GM23338 (cell line): ENCODE data around the gene EZH1. TPM values are rescaled to one million over a fixed set of nuclear protein-coding genes. Genes with fewer than 3 reads are reported as not detected.

Source experiments
- ATAC-seq: fragments of 200-7000 bp; cut with Tn5 transposase; 3 replicates; pipeline ENCODE4 v1.9.1; 2020
- DNase-seq: peaks from one replicate; pipeline ENCODE4 v3.0.0-alpha.2; 2015; ENCODE audit warnings: low spot score
- H2AFZ ChIP-seq: fragments of 200-600 bp; sonication (generic); 2 replicates; pipeline ENCODE4 v1.8.0; 2016; ENCODE audit warnings: antibody characterized with exemption, mild to moderate bottlenecking, moderate library complexity
- H3F3A ChIP-seq: fragments of 200-600 bp; sonication (generic); replicated peaks from 2 replicates; pipeline ENCODE4 v1.8.0; 2017; ENCODE audit warnings: antibody characterized with exemption, mixed run types, low read depth
- H3K27ac ChIP-seq: fragments of 200-600 bp; sonication (generic); 2 replicates; pipeline ENCODE4 v1.6.1; 2016; ENCODE audit warnings: low read depth
- H3K27me3 ChIP-seq: fragments of 200-600 bp; sonication (generic); 2 replicates; pipeline ENCODE4 v1.8.0; 2016; ENCODE audit warnings: mild to moderate bottlenecking, mixed run types, moderate library complexity; ENCODE audit not compliant: insufficient read depth
- H3K36me3 ChIP-seq: fragments of 200-600 bp; sonication (generic); 2 replicates; pipeline ENCODE4 v1.8.0; 2016; ENCODE audit warnings: mild to moderate bottlenecking; ENCODE audit not compliant: insufficient read depth
- H3K4me1 ChIP-seq: fragments of 200-600 bp; sonication (generic); 2 replicates; pipeline ENCODE4 v1.8.0; 2016; ENCODE audit warnings: mild to moderate bottlenecking, moderate library complexity; ENCODE audit not compliant: insufficient read depth
- H3K4me2 ChIP-seq: fragments of 200-600 bp; sonication (generic); 2 replicates; pipeline ENCODE4 v1.7.1; 2017; ENCODE audit warnings: mixed run types
- H3K4me3 ChIP-seq: fragments of 200-600 bp; sonication (generic); 2 replicates; pipeline ENCODE4 v1.6.1; 2016; ENCODE audit warnings: mixed run types
- H3K79me2 ChIP-seq: fragments of 200-600 bp; sonication (generic); replicated peaks from 2 replicates; pipeline ENCODE4 v1.8.0; 2017; ENCODE audit warnings: mild to moderate bottlenecking; ENCODE audit not compliant: insufficient read depth
- H3K9me2 ChIP-seq: fragments of 200-600 bp; sonication (generic); 2 replicates; pipeline ENCODE4 v1.8.0; 2017; ENCODE audit not compliant: insufficient read depth
- H4K20me1 ChIP-seq: fragments of 200-600 bp; sonication (generic); replicated peaks from 2 replicates; pipeline ENCODE4 v1.8.0; 2017; ENCODE audit warnings: mild to moderate bottlenecking; ENCODE audit not compliant: insufficient read depth
- H3K27ac Mint-ChIP-seq: 2 replicates; pipeline ENCODE4 v1.8.0; 2020; ENCODE audit warnings: inconsistent platforms, mild to moderate bottlenecking, moderate library complexity, mixed read lengths
- H3K27me3 Mint-ChIP-seq: 3 replicates; pipeline ENCODE4 v1.8.0; 2022; ENCODE audit warnings: low read depth, mild to moderate bottlenecking, moderate library complexity, mixed read lengths, inconsistent platforms; ENCODE audit not compliant: insufficient read depth, poor library complexity
- H3K36me3 Mint-ChIP-seq: 3 replicates; pipeline ENCODE4 v1.8.0; 2021; ENCODE audit warnings: low read depth, mild to moderate bottlenecking, inconsistent platforms, moderate library complexity, mixed read lengths
- H3K4me1 Mint-ChIP-seq: 3 replicates; pipeline ENCODE4 v1.8.0; 2020; ENCODE audit warnings: mild to moderate bottlenecking, inconsistent platforms, mixed read lengths
- H3K4me3 Mint-ChIP-seq: 3 replicates; pipeline ENCODE4 v1.8.0; 2021; ENCODE audit warnings: moderate library complexity, mild to moderate bottlenecking, inconsistent platforms, mixed read lengths
- H3K9me3 Mint-ChIP-seq: 3 replicates; pipeline ENCODE4 v1.8.0; 2020; ENCODE audit warnings: moderate library complexity, mild to moderate bottlenecking, inconsistent platforms, mixed read lengths
- CREB1 ChIP-seq: fragments of 250-450 bp; sonication (Bioruptor Pico); IDR thresholded peaks from 2 replicates; pipeline ENCODE4 v1.5.0; 2020; ENCODE audit warnings: low read depth, mild to moderate bottlenecking, moderate library complexity
- EZH2 ChIP-seq: fragments of 200-600 bp; sonication (generic); IDR thresholded peaks from one replicate; pipeline ENCODE4 v1.8.0; 2017; ENCODE audit warnings: antibody characterized with exemption, mild to moderate bottlenecking, low read depth; ENCODE audit not compliant: unreplicated experiment
- EZH2phosphoT487 ChIP-seq: fragments of 200-600 bp; sonication (generic); IDR thresholded peaks from one replicate; pipeline ENCODE4 v1.8.1; 2018; ENCODE audit warnings: antibody characterized with exemption; ENCODE audit not compliant: unreplicated experiment
- JUNB ChIP-seq: IDR thresholded peaks from one replicate; pipeline ENCODE4 v1.6.1; 2016; ENCODE audit warnings: antibody characterized with exemption; ENCODE audit not compliant: unreplicated experiment
- NANOG ChIP-seq: IDR thresholded peaks from 2 replicates; pipeline ENCODE4 v1.6.1; 2016; ENCODE audit warnings: antibody characterized with exemption, borderline replicate concordance
- POLR2AphosphoS5 ChIP-seq: IDR thresholded peaks from 2 replicates; pipeline ENCODE4 v1.6.1; 2016; ENCODE audit warnings: antibody characterized with exemption, low read depth
- STAT1 ChIP-seq: IDR thresholded peaks from one replicate; pipeline ENCODE4 v1.6.1; 2016; ENCODE audit warnings: antibody characterized with exemption; ENCODE audit not compliant: unreplicated experiment
- ZNF114 ChIP-seq: fragments of 250-450 bp; sonication (Bioruptor Pico); IDR thresholded peaks from 2 replicates; pipeline ENCODE4 v1.5.0; 2020; ENCODE audit warnings: mild to moderate bottlenecking, moderate library complexity
- ZNF331 ChIP-seq: fragments of 250-450 bp; sonication (Bioruptor Pico); IDR thresholded peaks from 2 replicates; pipeline ENCODE4 v1.5.0; 2020; ENCODE audit warnings: low read depth, mild to moderate bottlenecking, moderate library complexity
- polyA plus RNA-seq: library from polyadenylated mRNA; unstranded; fragments of >200 nt; fragmentation: Nextera tagmentation; extraction: Ambion mirVana; gene quantifications from 2 replicates; pipeline ENCODE4 v1.2.1, GENCODE V29; 2016
- total RNA-seq: library from RNA; depleted of rRNA; stranded (reverse); fragments of >200 nt; shearing (Covaris generic); gene quantifications from 2 replicates; pipeline ENCODE4 v1.2.3, GENCODE V29; 2014
- TF ChIP-seq, protein P1 (sequence below): IDR thresholded peaks from one replicate; pipeline ENCODE4 v1.6.1; 2018; ENCODE audit warnings: antibody characterized with exemption; ENCODE audit not compliant: unreplicated experiment
- TF ChIP-seq, protein P2 (sequence below): IDR thresholded peaks from 2 replicates; pipeline ENCODE4 v1.6.1; 2016; ENCODE audit warnings: antibody characterized with exemption
- TF ChIP-seq, protein P3 (sequence below): fragments of 250-450 bp; sonication (Bioruptor Pico); IDR thresholded peaks from 2 replicates; pipeline ENCODE4 v1.5.0; 2020; ENCODE audit warnings: mild to moderate bottlenecking, moderate library complexity
- TF ChIP-seq, protein P4 (sequence below), 2 experiments: fragments of 200-600 bp in 1 of 2; sonication (generic) in 1 of 2; conservative IDR thresholded peaks; 2 replicates each; pipeline versions ENCODE4 v1.5.1 to v1.6.1; 2016 to 2017; ENCODE audit warnings: antibody characterized with exemption in 2 of 2, low read depth in 2 of 2, mild to moderate bottlenecking in 2 of 2, moderate library complexity in 1 of 2

The EZH1 gene
- total and polyA plus RNA-seq, 2 experiments from 2014 or later = 16.9 to 18.0 TPM

DNA sequence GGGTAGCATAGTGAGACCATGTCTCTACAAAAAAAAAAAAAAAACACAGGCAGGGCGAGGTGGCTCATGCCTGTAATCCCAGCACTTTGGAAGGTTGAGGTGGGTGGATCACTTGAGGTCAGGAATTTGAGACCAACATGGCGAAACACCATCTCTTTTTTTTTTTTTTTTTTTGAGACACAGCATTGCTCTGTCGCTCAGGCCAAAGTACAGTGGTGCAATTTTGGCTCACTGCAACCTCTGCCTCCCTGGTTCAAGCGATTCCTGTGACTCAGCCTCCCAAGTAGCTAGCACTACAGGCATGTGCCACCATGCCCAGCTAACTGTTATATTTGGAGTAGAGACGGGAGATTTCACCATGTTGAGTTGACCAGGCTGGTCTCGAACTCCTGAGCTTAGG lies 21.3 kb upstream of the EZH1 start:
- Histone ChIP-seq H3K27me3 (peaks cover 18% of the 10 kb centered on the region), H2AFZ (no peak overlapping the region), H3F3A (no peaks in the 10 kb centered on the region), H4K20me1 (no peaks in the 10 kb centered on the region), H3K9me2 (no peaks in the 10 kb centered on the region), H3K4me1 (peaks cover 15% of the 10 kb centered on the region; the same call in 1 of the 2 replicates), H3K4me2 (no peak overlapping the region), H3K79me2 (no peaks in the 10 kb centered on the region), H3K4me3 (no peak overlapping the region), H3K36me3 (no peaks in the 10 kb centered on the region), H3K27ac (no peak overlapping the region)
- Mint-ChIP-seq H3K27me3 (peaks cover 34% of the 10 kb centered on the region), H3K4me1 (peaks cover 17% of the 10 kb centered on the region), H3K9me3 (no peaks in the 10 kb centered on the region), H3K4me3 (no peak overlapping the region), H3K27ac (no peak overlapping the region), H3K36me3 (no peaks in the 10 kb centered on the region)
- TF ChIP-seq STAT1 (no peak), NANOG (no peak), CREB1 (CRISPR knock-in tag) (no peak), POLR2AphosphoS5 (no peak), JUNB (no peak), EZH2phosphoT487 (no peak), ZNF114 (CRISPR knock-in tag) (no peak), EZH2 (no peak), ZNF331 (CRISPR knock-in tag) (no peak)
- TF ChIP-seq, protein P1, sequence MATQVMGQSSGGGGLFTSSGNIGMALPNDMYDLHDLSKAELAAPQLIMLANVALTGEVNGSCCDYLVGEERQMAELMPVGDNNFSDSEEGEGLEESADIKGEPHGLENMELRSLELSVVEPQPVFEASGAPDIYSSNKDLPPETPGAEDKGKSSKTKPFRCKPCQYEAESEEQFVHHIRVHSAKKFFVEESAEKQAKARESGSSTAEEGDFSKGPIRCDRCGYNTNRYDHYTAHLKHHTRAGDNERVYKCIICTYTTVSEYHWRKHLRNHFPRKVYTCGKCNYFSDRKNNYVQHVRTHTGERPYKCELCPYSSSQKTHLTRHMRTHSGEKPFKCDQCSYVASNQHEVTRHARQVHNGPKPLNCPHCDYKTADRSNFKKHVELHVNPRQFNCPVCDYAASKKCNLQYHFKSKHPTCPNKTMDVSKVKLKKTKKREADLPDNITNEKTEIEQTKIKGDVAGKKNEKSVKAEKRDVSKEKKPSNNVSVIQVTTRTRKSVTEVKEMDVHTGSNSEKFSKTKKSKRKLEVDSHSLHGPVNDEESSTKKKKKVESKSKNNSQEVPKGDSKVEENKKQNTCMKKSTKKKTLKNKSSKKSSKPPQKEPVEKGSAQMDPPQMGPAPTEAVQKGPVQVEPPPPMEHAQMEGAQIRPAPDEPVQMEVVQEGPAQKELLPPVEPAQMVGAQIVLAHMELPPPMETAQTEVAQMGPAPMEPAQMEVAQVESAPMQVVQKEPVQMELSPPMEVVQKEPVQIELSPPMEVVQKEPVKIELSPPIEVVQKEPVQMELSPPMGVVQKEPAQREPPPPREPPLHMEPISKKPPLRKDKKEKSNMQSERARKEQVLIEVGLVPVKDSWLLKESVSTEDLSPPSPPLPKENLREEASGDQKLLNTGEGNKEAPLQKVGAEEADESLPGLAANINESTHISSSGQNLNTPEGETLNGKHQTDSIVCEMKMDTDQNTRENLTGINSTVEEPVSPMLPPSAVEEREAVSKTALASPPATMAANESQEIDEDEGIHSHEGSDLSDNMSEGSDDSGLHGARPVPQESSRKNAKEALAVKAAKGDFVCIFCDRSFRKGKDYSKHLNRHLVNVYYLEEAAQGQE = no peak
- TF ChIP-seq, protein P2, sequence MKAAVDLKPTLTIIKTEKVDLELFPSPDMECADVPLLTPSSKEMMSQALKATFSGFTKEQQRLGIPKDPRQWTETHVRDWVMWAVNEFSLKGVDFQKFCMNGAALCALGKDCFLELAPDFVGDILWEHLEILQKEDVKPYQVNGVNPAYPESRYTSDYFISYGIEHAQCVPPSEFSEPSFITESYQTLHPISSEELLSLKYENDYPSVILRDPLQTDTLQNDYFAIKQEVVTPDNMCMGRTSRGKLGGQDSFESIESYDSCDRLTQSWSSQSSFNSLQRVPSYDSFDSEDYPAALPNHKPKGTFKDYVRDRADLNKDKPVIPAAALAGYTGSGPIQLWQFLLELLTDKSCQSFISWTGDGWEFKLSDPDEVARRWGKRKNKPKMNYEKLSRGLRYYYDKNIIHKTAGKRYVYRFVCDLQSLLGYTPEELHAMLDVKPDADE = no peak
- TF ChIP-seq, protein P3, sequence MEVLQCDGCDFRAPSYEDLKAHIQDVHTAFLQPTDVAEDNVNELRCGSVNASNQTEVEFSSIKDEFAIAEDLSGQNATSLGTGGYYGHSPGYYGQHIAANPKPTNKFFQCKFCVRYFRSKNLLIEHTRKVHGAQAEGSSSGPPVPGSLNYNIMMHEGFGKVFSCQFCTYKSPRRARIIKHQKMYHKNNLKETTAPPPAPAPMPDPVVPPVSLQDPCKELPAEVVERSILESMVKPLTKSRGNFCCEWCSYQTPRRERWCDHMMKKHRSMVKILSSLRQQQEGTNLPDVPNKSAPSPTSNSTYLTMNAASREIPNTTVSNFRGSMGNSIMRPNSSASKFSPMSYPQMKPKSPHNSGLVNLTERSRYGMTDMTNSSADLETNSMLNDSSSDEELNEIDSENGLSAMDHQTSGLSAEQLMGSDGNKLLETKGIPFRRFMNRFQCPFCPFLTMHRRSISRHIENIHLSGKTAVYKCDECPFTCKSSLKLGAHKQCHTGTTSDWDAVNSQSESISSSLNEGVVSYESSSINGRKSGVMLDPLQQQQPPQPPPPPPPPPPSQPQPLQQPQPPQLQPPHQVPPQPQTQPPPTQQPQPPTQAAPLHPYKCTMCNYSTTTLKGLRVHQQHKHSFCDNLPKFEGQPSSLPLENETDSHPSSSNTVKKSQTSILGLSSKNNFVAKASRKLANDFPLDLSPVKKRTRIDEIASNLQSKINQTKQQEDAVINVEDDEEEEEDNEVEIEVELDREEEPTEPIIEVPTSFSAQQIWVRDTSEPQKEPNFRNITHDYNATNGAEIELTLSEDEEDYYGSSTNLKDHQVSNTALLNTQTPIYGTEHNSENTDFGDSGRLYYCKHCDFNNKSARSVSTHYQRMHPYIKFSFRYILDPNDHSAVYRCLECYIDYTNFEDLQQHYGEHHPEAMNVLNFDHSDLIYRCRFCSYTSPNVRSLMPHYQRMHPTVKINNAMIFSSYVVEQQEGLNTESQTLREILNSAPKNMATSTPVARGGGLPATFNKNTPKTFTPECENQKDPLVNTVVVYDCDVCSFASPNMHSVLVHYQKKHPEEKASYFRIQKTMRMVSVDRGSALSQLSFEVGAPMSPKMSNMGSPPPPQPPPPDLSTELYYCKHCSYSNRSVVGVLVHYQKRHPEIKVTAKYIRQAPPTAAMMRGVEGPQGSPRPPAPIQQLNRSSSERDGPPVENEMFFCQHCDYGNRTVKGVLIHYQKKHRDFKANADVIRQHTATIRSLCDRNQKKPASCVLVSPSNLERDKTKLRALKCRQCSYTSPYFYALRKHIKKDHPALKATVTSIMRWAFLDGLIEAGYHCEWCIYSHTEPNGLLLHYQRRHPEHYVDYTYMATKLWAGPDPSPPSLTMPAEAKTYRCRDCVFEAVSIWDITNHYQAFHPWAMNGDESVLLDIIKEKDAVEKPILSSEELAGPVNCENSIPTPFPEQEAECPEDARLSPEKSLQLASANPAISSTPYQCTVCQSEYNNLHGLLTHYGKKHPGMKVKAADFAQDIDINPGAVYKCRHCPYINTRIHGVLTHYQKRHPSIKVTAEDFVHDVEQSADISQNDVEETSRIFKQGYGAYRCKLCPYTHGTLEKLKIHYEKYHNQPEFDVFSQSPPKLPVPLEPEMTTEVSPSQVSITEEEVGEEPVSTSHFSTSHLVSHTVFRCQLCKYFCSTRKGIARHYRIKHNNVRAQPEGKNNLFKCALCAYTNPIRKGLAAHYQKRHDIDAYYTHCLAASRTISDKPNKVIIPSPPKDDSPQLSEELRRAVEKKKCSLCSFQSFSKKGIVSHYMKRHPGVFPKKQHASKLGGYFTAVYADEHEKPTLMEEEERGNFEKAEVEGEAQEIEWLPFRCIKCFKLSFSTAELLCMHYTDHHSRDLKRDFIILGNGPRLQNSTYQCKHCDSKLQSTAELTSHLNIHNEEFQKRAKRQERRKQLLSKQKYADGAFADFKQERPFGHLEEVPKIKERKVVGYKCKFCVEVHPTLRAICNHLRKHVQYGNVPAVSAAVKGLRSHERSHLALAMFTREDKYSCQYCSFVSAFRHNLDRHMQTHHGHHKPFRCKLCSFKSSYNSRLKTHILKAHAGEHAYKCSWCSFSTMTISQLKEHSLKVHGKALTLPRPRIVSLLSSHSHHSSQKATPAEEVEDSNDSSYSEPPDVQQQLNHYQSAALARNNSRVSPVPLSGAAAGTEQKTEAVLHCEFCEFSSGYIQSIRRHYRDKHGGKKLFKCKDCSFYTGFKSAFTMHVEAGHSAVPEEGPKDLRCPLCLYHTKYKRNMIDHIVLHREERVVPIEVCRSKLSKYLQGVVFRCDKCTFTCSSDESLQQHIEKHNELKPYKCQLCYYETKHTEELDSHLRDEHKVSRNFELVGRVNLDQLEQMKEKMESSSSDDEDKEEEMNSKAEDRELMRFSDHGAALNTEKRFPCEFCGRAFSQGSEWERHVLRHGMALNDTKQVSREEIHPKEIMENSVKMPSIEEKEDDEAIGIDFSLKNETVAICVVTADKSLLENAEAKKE (CRISPR knock-in tag) = no peak
- TF ChIP-seq, protein P4, sequence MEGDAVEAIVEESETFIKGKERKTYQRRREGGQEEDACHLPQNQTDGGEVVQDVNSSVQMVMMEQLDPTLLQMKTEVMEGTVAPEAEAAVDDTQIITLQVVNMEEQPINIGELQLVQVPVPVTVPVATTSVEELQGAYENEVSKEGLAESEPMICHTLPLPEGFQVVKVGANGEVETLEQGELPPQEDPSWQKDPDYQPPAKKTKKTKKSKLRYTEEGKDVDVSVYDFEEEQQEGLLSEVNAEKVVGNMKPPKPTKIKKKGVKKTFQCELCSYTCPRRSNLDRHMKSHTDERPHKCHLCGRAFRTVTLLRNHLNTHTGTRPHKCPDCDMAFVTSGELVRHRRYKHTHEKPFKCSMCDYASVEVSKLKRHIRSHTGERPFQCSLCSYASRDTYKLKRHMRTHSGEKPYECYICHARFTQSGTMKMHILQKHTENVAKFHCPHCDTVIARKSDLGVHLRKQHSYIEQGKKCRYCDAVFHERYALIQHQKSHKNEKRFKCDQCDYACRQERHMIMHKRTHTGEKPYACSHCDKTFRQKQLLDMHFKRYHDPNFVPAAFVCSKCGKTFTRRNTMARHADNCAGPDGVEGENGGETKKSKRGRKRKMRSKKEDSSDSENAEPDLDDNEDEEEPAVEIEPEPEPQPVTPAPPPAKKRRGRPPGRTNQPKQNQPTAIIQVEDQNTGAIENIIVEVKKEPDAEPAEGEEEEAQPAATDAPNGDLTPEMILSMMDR (conservative IDR thresholded peaks at IDR 0.05; ENCODE audit: low read depth in 2 of 2) = no peak
- DNase-seq (no peak), ATAC-seq (no peak)
